HEK293 (cell line): ENCODE data around the gene IFIT2.
"Not testable (repeated sequence)": the region's sequence is repeated elsewhere in the genome, so short reads cannot be mapped to it uniquely, and the experiment has no call there.

ENCODE experiments used
- CTCF ChIA-PET: fragments of 350-600 bp; formaldehyde crosslinking; extraction: SDS; loops from one replicate; lab custom pipeline; 2021; ENCODE audit warnings: antibody characterized with exemption; lab: Yijun Ruan, JAX
- POLR2A ChIA-PET: fragments of 300-600 bp; formaldehyde crosslinking; extraction: SDS; loops from one replicate; lab custom pipeline; 2020; ENCODE audit warnings: antibody characterized with exemption, inconsistent platforms; lab: Yijun Ruan, JAX
- H3K27ac ChIP-seq: fragments of 200-500 bp; sonication (Bioruptor generic); 2 replicates; pipeline ENCODE4 v1.5.1; 2014; ENCODE audit warnings: low read depth, low read length, control low read depth, inconsistent platforms; ENCODE audit errors: extremely low read depth
- H3K36me3 ChIP-seq, 2 experiments: fragments of 200-500 bp in 1 of 2; sonication (Bioruptor generic) in 1 of 2; 1 replicate in 1 of 2; 2 replicates in 1 of 2; pipeline ENCODE4 v1.5.1; 2014 to 2017; ENCODE audit warnings: inconsistent platforms in 2 of 2, low read length in 2 of 2; ENCODE audit not compliant: control insufficient read depth in 2 of 2, insufficient read depth in 1 of 2
- H3K4me1 ChIP-seq: fragments of 200-500 bp; sonication (Bioruptor generic); 2 replicates; pipeline ENCODE4 v1.5.1; 2014; ENCODE audit warnings: mild to moderate bottlenecking, low read length, inconsistent platforms; ENCODE audit not compliant: control insufficient read depth, insufficient read depth
- H3K4me3 ChIP-seq: 2 replicates; pipeline ENCODE4 v1.5.1; 2011; ENCODE audit warnings: low read depth, mild to moderate bottlenecking, control low read depth, low read length, moderate library complexity
- H3K9me3 ChIP-seq: fragments of 200-500 bp; sonication (Bioruptor generic); 2 replicates; pipeline ENCODE4 v1.5.1; 2014; ENCODE audit warnings: low read depth, low read length, inconsistent platforms; ENCODE audit not compliant: control insufficient read depth, insufficient read depth
- OSR2 ChIP-seq: fragments of 450-650 bp; formaldehyde crosslinking; IDR thresholded peaks from 2 replicates; pipeline ENCODE4 v1.5.1; 2016; ENCODE audit warnings: missing biosample characterization, missing genetic modification characterization
- REPIN1 ChIP-seq: fragments of 450-650 bp; formaldehyde crosslinking; IDR thresholded peaks from 2 replicates; pipeline ENCODE4 v1.5.1; 2017; ENCODE audit warnings: missing biosample characterization, missing genetic modification characterization, low read depth
- YY1 ChIP-seq: fragments of 450-650 bp; formaldehyde crosslinking; IDR thresholded peaks from 2 replicates; pipeline ENCODE4 v1.5.1; 2018; ENCODE audit warnings: missing biosample characterization, missing genetic modification characterization
- ZBTB6 ChIP-seq: fragments of 450-650 bp; formaldehyde crosslinking; IDR thresholded peaks from 2 replicates; pipeline ENCODE4 v1.5.1; 2017; ENCODE audit warnings: missing biosample characterization, missing genetic modification characterization
- ZFHX2 ChIP-seq: fragments of 450-650 bp; formaldehyde crosslinking; conservative IDR thresholded peaks from 2 replicates; pipeline ENCODE4 v1.5.1; 2016; ENCODE audit warnings: missing biosample characterization, missing genetic modification characterization
- ZNF114 ChIP-seq: fragments of 450-650 bp; formaldehyde crosslinking; IDR thresholded peaks from 2 replicates; pipeline ENCODE4 v1.5.0; 2017; ENCODE audit warnings: missing biosample characterization, missing genetic modification characterization
- ZNF184 ChIP-seq: fragments of 450-650 bp; IDR thresholded peaks from 2 replicates; pipeline ENCODE4 v1.5.1; 2018; ENCODE audit warnings: missing biosample characterization, mild to moderate bottlenecking, missing genetic modification characterization
- ZNF2 ChIP-seq: fragments of 450-650 bp; formaldehyde crosslinking; IDR thresholded peaks from 2 replicates; pipeline ENCODE4 v1.5.1; 2016; ENCODE audit warnings: missing biosample characterization, missing genetic modification characterization
- ZNF214 ChIP-seq: fragments of 450-650 bp; formaldehyde crosslinking; IDR thresholded peaks from 2 replicates; pipeline ENCODE4 v1.5.1; 2017; ENCODE audit warnings: missing biosample characterization, mild to moderate bottlenecking, missing genetic modification characterization, borderline replicate concordance
- ZNF266 ChIP-seq: fragments of 450-650 bp; formaldehyde crosslinking; IDR thresholded peaks from 2 replicates; pipeline ENCODE4 v1.5.1; 2016; ENCODE audit warnings: missing biosample characterization, missing genetic modification characterization, low read depth
- ZNF292 ChIP-seq: fragments of 450-650 bp; formaldehyde crosslinking; IDR thresholded peaks from 2 replicates; pipeline ENCODE4 v1.5.1; 2016; ENCODE audit warnings: low read depth, missing biosample characterization, missing genetic modification characterization, borderline replicate concordance
- ZNF501 ChIP-seq: fragments of 450-650 bp; formaldehyde crosslinking; IDR thresholded peaks from 2 replicates; pipeline ENCODE4 v1.5.1; 2016; ENCODE audit warnings: missing biosample characterization, missing genetic modification characterization
- ZNF544 ChIP-seq: fragments of 450-650 bp; formaldehyde crosslinking; IDR thresholded peaks from 2 replicates; pipeline ENCODE4 v1.5.0; 2017; ENCODE audit warnings: missing biosample characterization, missing genetic modification characterization
- ZNF549 ChIP-seq: fragments of 450-650 bp; IDR thresholded peaks from 2 replicates; pipeline ENCODE4 v1.5.1; 2018; ENCODE audit warnings: missing biosample characterization, missing genetic modification characterization, mild to moderate bottlenecking, inconsistent platforms, moderate library complexity
- ZNF560 ChIP-seq: fragments of 450-650 bp; formaldehyde crosslinking; IDR thresholded peaks from 2 replicates; pipeline ENCODE4 v1.5.1; 2017; ENCODE audit warnings: missing biosample characterization, missing genetic modification characterization, borderline replicate concordance
- ZNF621 ChIP-seq: fragments of 450-650 bp; formaldehyde crosslinking; IDR thresholded peaks from 2 replicates; pipeline ENCODE4 v1.5.1; 2017; ENCODE audit warnings: missing biosample characterization, missing genetic modification characterization
- ZNF747 ChIP-seq: fragments of 450-650 bp; formaldehyde crosslinking; IDR thresholded peaks from 2 replicates; pipeline ENCODE4 v1.5.1; 2016; ENCODE audit warnings: missing biosample characterization, missing genetic modification characterization

IFIT2 gene

GRCh38 chr10:89314676-89315075, 12.8 kb downstream of the IFIT2 start:
- ChIA-PET POLR2A (no interaction called here), CTCF (no interaction called here)
- H3K36me3 ChIP-seq: no peaks in the 10 kb centered on the region
- no peak for TF ChIP-seq ZNF266 (tag by site-specific recombination)
- no peak for TF ChIP-seq ZNF2 (tag by site-specific recombination)
- no peak for TF ChIP-seq ZBTB6 (tag by site-specific recombination)
- TF ChIP-seq REPIN1 (tag by site-specific recombination): no peak
- no peak for TF ChIP-seq OSR2 (tag by site-specific recombination)
- TF ChIP-seq ZNF501: no peak
- TF ChIP-seq ZNF114 (tag by site-specific recombination): no peak
- TF ChIP-seq ZNF549 (tag by site-specific recombination): no peak
- TF ChIP-seq ZNF544 (tag by site-specific recombination): no peak
- no peak for TF ChIP-seq ZNF292
- TF ChIP-seq ZNF621: no peak
- no peak for TF ChIP-seq ZNF214 (tag by site-specific recombination)
- no peak for TF ChIP-seq YY1
- TF ChIP-seq ZFHX2 (tag by site-specific recombination): no peak
- TF ChIP-seq ZNF560: no peak
- no peak for TF ChIP-seq ZNF184 (tag by site-specific recombination)
- no peak for TF ChIP-seq ZNF747 (tag by site-specific recombination)
- no peak overlapping the region for H3K4me3 ChIP-seq
- no peaks in the 10 kb centered on the region for H3K4me1 ChIP-seq
- no peak overlapping the region for H3K27ac ChIP-seq
- no peaks in the 10 kb centered on the region for H3K9me3 ChIP-seq

GRCh38 chr10:89318047-89318446, 16.2 kb downstream of the IFIT2 start:
- H3K9me3 ChIP-seq, H3K36me3 ChIP-seq, CTCF ChIA-PET, H3K27ac ChIP-seq, H3K4me3 ChIP-seq, POLR2A ChIA-PET, H3K4me1 ChIP-seq: not testable (repeated sequence)

GRCh38 chr10:89325081-89325480, 23.2 kb downstream of the IFIT2 start:
- POLR2A ChIA-PET, H3K27ac ChIP-seq, CTCF ChIA-PET, H3K9me3 ChIP-seq, H3K4me1 ChIP-seq, H3K36me3 ChIP-seq, H3K4me3 ChIP-seq: not testable (repeated sequence)

GRCh38 chr10:89325856-89326255, 24.0 kb downstream of the IFIT2 start:
- H3K27ac ChIP-seq, CTCF ChIA-PET, POLR2A ChIA-PET: not testable (repeated sequence)

More at GRCh38 chr10:89325856-89326255, 24.0 kb downstream of the IFIT2 start:
- H3K36me3 ChIP-seq, H3K4me1 ChIP-seq, H3K4me3 ChIP-seq, H3K9me3 ChIP-seq: not testable (repeated sequence)
